GM21723 (cell line): ENCODE data around the gene DEDD2.
A peak's percentile ranks its signal among the peaks of the same experiment; 100 is the strongest.

Source experiments
- ATAC-seq: cut with Tn5 transposase; IDR thresholded peaks from one replicate; pipeline ENCODE4 v1.9.1; 2021; ENCODE audit warnings: mild to moderate bottlenecking, moderate library complexity; ENCODE audit not compliant: unreplicated experiment

DEDD2 gene

DNA sequence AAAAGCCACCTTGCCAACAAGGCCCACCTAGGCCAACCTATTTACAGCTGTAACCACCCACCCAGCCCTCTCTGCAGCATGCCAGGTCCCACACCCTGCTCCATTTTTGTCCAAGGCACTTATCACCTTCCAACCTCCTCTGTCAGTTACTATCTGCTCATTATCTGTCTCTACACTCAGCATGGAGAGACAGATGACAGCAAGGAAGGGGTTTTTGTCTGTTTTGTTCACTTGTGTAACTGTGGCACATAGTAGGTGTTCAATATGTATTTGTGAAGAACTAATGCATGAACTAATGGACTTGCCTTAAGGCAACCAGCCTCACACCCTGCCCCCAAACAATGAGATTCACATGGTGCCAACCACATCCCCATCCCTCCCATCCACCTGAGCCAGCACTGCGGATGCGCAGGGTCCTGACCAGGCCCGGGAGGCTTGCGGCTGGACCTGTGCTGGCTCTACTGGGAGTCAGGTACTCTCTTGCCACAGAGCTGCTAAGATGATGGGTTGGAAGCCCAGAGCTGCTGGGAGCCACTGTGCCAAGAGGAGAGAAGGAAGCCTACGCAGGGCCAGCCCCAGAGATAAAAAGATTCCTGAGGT, 17.3 kb downstream of the DEDD2 start:
- peak; percentile 2 for ATAC-seq

DNA sequence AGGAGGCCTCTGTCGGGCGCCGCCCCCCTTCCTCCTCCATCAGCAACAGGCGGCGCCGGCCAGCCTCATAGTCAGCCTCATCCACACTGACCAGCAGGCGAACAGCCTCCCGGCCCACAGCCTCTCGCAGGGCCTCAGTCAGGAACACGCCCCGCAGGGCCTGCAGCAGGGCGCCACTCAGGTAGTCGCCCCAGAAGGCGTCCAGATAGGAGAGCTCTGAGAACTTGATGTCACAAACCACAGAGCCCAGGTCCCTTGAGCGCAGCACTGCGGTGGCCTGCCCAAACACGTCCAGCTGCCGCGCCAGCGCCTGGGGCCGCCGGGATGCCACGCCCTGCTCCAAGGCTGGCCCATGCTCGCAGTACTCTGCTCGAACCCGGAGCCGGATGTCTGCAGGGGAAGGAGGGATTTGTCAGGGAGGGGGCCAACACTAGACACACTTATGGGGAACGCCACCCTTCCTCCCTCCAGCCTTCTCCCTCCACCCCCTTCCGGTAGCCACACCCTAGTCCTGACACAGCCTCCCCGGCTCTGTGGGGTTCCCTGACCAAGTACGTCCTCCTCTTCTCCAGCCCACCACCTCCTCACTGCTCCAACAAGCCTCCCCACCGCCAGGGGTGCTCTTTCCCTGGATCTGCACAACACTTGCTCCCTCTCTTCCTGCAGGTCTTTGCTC, 17.9 kb downstream of the DEDD2 start:
- peak; percentile 29 for ATAC-seq

DNA sequence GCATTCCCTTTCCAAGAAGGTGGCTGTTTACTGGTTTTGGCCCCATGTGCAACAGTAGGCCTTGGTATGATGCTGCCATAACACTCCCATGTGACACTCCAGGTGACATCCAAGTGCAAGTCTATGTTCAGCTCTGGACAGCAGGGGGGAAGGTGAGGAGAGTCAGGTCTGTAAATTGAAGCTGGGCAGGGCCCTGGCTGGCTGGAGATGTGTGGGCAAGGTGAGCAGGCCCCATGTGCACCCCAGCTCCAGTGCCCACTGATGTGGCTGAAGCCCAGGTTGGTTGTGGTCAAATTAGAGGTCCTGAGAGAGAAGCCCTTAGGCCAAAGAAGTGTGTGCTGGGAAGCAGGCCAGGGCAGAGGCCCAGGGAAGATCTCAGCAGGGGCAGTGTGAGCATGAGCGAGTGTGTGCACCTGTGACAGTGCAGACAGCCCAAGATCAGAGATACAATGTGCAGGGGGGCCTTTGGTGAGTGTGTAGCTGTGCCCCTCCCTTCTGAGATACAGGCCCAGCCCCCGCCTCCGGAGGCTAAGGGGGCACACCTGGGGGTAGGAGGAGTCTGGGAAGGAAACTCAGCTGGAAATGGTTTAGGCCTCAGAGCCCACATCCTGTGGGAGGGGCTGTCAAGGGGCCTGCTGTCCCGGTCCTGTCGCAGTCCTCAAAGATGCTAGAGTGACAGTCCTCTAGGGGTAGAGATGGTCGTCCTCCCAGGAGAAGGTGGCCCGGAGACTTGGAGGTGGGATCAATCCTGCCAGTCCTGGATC, 18.6 kb downstream of the DEDD2 start:
- peak; percentile 42 for ATAC-seq

DNA sequence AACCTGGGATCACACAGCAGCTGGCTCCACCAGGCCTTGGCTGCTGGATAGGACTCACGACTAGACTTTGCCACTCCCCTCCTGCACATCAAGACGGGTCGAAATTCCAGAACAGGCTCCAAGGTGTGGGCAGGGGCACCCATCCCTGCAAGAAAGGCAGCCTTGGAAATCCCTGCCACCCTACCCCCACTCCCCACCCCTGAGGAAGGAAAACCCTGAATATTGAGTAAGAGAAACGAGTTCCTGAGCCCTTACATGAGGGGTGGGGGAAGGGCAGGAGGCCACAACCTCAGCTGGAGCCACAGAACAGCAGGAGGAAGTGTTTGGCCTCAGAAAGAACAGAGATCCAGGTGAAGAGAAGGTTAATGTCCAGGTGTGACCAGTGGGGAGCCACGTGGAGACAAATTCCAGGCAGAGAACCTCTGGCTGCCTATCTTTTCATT, 20.1 kb downstream of the DEDD2 start:
- ATAC-seq: no peak

DNA sequence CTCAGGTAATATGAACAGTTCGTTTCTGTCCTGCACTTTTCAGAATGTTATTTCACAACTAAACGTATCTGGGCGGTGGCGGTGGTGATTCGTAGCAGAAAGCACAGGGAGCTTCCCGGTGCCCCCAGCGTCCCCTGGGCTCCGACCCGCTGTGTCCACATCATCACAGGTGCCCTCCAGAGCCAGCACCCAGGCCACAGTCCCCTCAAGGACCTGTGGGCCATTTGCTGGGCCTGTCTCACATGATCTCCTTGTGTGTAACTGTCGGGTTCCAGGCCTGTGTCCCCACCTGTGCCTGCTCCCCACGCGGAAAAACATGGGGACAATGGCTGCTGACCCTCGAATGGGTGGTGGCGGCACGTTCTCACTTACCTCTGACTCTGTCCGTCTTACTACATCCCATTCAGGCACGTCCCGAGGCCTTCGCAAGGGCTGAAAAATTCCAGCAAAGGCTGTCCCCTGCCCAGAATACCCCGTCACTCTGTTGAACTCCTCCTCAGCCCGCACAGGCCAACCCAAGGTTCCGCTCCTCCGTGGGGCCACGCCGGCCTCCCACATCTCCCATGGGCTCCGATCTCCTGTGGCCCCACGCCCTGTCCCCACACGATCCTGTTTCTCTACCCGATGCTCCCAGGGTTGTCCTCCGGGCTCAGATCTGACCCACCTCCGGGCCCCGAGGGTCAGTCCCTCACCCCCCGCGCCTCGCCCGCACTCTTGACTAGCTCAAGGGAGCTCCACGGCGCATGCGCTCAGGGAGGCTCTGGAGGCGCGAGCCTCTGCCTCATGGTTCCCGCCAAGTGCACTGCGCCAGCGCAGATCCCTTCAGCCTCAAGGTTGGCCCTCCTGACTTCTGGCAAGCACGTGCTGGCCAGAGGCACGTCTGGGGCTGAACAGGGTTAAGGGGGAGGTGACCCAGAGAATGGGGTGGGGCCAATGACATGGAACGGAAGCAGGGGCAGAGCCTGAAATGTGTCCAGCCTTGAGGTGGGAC, 21.2 kb downstream of the DEDD2 start:
- no peak for ATAC-seq

DNA sequence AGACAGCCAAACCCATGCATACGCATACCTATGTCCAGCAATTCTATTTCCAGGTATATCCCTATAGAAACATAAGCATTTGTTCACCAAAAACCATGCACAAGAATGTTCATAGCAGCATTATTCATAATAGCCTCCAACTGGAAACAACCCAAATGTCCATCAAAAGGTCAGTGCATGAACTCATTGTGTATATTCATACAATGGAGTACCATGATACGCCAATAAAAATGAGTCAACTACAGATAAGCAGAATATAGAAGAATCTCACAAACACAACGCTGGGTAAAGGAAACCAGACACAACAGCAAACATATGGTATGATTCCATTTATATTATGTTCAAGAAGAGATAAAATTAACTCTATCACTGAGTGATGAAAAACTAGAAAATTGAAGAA, 23.8 kb downstream of the DEDD2 start:
- ATAC-seq: no peak

DNA sequence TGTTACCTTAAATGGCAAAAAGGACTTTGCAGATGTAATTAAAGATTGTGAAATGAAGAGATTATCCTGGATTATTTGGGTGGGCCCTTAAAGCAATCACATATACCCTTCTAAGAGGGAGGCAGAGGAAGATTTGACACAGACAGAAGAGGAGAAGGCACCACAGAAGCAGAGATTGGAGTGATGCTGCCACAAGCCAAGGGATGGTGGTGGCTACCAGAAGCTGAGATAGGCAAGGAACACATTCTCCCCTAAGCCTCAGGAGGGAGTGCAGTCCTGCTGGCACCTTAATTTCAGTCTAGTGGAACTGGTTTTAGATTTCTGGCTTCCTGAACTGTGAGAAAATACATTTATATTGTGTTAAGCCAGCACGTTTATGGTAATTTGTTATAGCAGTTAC, 24.2 kb downstream of the DEDD2 start:
- no peak for ATAC-seq

DNA sequence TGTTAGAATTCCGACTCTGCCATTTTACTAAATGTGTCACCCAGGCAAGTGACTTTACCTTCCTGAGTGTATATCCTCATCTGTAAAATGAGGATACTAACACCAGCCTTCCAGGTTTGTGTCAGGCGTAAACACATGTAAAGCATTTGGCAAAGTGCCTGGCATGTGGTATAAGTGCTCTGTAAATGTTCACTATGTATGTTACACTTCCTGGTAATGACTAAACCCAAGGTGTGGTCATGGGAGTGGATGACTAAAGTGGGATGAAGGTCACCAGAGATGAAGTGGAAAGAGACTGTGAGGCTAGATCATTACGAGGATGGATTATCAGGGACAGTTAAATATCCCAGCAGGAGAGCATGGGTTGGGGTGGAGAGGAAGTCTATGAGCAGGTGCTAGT, 25.6 kb downstream of the DEDD2 start:
- no peak for ATAC-seq

DNA sequence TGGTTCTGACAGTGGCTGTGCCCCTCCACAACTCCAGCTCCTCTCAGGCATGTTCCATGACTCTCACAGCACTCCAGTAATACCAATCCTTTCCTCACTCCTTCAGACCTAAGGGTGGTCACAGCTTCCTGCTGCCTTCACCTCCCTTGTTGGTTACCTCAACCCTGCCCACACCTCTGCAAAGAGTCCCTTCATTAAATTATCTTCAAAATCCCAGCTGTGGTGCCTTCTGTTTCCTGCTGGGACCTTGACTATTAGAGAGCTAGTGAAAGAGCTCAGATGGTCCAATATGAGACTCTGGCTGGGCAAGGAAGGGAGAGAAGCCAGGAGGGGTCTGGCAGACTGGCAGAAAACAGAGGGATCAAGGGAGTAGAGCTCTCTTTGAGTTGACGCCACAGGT, 26.1 kb downstream of the DEDD2 start:
- no peak for ATAC-seq

DNA sequence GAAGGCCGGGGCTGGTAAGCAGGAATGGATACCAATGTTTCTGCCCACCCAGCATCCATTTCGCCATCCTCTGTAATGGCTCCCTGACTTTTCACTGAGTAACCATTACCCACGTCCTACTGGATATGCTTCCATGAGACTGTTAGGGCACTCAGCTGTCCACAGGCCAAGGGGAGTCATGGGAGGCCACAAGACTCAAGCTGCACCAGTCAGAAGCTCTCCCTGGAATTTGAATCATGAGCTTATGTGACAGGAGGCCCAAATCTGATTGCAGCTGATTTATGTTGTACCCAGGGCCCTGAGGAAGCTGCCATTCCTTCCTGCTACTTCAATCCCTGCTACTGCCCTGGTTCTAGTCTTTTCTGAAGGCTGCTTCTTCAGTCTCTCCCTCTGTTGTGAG, 28.3 kb downstream of the DEDD2 start:
- ATAC-seq: no peak

DNA sequence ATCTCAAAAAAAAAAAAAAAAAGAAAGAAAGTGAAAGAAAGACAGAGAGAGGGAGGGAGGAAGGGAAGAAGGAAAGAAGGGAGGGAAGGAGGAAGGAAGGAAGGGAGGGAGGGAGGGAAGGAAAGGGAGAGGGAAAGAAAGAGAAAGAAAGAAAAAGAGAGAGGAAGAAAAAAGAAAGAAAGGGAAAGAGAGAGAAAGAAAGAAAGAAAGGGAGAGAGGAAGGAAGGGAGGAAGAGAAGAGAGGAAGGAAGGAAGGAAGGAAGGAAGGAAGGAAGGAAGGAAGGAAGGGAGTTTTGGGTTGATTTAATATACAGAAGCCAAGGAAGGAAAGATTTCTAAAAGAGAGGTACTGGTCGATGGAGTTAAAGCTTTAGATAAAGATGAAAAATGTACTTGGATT, 28.8 kb downstream of the DEDD2 start:
- no peak for ATAC-seq

DNA sequence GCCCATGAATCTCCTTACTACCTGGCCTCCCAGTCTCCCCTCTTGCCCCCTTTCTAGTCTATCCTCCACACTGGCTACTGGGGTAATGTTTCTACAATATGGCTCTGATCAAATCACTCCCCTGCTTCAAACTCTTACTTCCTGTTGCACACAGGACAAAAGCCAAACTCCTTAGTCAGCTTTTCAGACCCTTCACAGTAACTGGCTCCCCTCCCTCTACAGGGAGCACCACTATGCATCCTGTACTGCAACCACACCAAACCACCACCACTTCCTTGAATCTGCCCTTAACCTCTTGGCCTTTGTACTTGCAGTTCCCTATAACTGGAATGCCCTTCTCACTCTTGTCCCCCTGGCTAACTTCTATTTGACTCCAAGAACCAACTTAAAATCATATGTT, 32.2 kb downstream of the DEDD2 start:
- ATAC-seq: no peak

DNA sequence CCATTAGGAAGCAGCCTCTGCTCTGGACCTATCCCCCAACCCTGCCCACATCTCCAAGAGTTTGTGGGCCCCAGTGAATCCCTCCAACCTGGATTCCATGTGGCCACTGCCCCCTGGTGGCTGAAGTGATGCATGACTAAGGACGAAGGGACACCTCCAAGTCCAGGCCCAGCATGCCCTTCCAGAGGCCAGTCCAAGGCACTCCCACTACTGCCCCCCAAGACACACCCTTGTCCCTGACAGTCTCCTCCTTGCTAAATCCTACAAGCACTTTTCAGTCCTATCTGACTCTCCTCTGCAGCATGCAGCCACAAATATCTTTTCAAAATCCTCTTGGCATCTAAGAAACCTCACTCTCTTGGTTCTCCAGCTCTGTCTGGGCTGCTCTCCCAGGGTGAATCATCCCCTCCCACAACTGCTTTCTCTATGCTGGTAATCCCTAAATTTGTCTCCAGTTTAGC, 33.0 kb downstream of the DEDD2 start:
- ATAC-seq: no peak

DNA sequence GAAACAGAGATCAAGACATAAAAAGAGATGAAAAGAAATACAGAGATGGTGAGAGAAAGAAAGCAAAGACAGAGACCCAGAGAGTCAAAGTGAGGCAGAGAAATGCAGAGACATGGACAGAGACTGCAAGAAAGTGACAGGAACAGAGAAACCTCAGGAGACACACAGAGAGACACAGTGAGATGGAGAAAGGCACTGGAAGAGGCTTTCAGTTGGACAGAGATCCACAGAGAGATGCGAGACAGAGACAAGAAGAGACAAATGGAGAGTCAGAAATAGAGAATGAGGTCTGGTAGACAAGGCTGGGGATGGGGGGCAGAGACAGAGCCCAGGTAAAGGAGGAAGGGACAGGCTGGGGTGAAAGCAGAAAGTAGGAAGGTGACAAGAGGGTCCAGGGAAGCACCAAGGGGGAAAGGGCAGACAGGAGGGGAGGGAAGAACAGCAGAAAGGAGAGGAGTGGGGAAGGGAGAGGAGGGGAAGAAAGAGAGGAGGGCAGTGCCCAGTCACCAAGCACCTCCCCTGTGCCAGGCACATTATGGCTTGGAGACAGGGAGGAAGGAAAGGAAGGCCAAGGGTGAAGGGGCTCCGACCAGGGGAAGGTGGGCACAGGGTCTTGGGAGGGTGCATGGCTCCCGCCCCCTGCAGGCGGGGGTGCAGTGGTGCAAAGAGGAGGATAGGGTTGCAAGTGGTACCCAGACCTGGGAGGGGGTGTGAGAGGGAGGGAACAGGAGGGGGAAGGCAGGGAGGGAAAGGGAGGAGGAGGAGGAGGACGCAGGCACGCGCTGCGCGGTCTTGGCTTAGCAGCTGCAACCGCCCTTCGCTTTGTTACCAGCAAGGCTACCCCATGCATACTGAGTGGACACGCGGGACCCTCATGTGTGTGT, 38.4 kb downstream of the DEDD2 start:
- ATAC-seq: no peak

DNA sequence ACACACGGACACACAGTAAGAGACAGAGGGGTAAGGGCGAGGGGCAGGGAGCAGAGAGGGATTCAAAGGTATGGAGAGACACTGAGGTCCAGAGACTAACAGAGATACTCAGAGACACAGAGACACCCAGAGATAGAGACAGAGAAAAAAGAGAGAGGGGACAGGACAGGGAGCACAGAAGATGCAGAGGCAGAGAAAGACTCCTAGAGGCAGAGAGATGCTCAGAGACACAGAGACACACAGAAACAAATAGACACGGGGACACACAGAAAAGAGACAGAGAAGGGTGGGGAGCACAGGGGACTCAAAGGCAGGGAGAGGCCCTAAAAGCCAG, 39.8 kb downstream of the DEDD2 start:
- ATAC-seq: no peak

DNA sequence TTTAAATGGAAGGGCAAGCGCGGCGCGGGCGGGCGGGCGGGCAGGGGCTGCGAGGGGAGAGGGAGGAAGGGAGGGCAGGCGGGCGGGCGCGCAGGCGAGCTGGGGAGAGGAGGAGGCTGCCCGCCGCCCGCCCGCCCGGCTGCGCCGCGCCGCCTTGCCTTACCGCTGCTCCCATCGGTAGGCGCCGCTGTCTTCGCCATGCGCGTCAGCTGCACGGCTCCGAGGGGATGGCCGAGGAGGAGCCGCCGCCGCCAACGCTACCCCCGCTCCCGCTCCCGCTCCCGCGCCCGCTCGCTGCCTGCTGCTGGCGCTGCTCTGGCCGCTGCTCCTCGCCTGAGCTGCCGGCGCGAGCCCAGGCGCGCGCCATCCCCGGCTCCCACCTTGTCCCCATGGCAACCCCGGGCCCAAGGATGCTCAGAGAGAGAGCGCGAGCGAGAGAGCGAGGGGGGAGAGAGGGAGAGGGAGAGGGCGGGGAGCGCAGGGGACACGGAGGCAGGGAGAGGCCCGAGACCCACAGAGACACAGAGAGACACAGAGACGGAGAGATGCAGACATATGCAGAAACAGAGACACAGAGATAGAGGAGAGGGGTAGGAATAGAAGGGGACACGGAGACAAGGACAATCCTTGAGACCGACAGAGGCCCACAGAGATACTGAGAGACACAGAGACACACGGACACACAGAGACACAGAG, 40.3 kb downstream of the DEDD2 start:
- ATAC-seq: no peak

DNA sequence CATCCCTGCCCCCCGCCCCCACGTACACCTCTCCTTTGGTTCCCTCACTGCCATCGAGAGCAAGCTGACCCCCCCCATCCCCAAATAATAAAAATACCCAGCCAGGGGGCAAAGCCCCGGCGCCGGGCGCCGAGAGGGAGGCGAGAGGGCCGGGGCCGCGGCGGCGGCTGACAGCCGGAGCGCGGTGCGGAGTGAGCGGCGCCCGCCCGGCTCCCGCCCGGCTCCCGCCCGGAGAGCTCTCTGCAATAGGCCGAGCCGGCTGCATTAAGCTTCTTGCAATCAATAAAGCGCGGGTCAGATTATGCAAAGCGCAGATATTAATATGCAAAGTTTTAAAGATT, 40.9 kb downstream of the DEDD2 start:
- ATAC-seq: no peak

DNA sequence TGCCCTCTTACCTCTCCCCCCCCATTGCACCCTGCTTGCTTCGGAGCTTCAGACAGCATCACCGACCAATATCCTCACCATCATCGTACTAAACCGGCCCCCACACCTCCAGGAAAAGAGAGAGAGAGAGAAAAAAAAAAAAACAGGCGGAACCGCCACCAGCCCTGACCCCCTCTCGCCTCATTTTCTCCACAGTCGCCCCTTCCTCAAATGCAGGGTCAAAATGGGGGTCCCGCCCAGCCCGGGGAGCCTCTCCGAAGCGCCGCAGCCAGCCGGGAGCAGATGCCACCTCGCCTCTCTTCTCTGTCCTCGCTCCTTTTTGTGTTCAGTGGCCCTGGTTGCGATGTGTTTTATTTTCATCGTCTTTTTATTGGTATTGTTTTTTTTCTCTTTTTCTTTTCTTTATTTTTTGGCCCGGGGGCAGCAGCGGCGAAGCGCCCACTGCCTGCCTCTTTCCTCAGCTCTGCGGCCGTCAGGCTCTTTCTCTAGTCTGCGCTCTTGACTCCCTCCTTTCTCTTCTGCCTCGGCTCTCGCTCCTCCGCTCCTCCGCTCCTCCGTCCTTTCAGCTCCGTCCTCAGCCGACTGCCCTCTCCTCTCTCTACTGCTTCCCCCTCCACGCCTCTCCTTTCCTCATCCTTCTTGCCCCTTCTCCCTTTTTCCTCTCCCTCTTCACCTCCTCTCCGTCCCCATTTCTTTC, 41.4 kb downstream of the DEDD2 start:
- no peak for ATAC-seq
